GM12873 (cell line): Measurements from ENCODE around the gene DYNC1H1.

Experiments used
- TF ChIP-seq, protein P1 (sequence below): IDR thresholded peaks from 2 replicates; pipeline ENCODE4 v1.5.1; 2012; ENCODE audit warnings: low read depth, mild to moderate bottlenecking, moderate library complexity, low read length, control low read depth; ENCODE audit not compliant: insufficient read depth; ENCODE audit errors: missing control alignments

Gene DYNC1H1

DNA sequence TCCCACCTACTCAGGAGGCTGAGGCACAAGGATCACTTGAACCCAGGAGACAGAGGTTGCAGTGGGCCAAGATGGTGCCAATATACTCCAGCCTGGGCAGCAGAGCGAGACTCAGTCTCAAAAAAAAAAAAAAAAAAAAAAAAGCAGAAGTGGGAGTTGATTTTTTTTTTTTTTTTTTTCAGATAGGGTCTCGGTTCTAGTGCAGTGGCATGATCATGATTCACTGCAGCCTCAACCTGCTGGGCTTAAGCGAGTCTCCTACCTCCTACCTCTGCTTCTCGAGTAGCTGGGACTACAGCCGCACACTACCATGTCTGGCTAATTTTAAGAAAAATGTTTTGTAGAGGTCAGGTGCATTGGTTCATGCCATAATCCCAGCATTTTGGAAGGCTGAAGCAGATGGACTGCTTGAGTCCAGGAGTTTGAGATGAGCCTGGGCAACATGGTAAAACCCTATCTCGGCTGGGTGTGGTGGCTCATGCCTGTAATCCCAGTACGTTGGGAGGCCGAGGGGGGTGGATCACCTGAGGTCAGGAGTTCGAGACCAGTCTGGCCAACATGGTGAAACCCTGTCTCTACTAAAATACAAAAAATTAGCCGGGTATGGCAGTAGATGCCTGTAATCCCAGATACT is 138.8 kb downstream of the DYNC1H1 start:
- TF ChIP-seq, protein P1, sequence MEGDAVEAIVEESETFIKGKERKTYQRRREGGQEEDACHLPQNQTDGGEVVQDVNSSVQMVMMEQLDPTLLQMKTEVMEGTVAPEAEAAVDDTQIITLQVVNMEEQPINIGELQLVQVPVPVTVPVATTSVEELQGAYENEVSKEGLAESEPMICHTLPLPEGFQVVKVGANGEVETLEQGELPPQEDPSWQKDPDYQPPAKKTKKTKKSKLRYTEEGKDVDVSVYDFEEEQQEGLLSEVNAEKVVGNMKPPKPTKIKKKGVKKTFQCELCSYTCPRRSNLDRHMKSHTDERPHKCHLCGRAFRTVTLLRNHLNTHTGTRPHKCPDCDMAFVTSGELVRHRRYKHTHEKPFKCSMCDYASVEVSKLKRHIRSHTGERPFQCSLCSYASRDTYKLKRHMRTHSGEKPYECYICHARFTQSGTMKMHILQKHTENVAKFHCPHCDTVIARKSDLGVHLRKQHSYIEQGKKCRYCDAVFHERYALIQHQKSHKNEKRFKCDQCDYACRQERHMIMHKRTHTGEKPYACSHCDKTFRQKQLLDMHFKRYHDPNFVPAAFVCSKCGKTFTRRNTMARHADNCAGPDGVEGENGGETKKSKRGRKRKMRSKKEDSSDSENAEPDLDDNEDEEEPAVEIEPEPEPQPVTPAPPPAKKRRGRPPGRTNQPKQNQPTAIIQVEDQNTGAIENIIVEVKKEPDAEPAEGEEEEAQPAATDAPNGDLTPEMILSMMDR, result no peak

DNA sequence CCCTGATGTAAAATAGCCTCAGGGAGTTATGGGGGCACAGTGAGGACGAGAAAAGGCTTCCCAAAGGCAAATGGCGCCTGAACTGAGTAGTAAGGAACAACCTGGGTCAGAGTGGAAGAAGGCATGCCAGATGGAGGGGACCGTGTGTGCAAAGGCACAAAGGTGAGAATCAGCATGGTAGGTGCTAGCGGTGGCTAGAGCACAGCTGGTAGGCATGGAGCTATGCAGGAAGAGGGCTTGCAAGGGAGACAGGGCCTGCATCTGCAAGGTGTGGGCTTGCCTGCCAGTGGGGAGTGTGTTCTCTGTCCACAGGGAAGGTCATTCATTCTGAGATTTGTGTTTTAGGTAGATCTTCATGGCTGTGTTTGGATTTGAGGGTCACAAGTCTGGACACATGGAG is 141.0 kb downstream of the DYNC1H1 start:
- TF ChIP-seq, protein P1, result no peak
